DOHH2 (cell line): ENCODE data around the gene NOP16.

Source experiments
- CTCF ChIP-seq: fragments of 200-600 bp; sonication (generic); IDR thresholded peaks from one replicate; pipeline ENCODE4 v1.5.1; 2014; ENCODE audit warnings: antibody characterized with exemption, mild to moderate bottlenecking, low read depth, low read length; ENCODE audit not compliant: poor library complexity, severe bottlenecking
- EZH2phosphoT487 ChIP-seq: fragments of 200-600 bp; sonication (generic); IDR thresholded peaks from 2 replicates; pipeline ENCODE4 v1.6.1; 2017; ENCODE audit warnings: borderline replicate concordance, mild to moderate bottlenecking, antibody characterized with exemption, low read length, moderate library complexity, mixed read lengths

DNA sequence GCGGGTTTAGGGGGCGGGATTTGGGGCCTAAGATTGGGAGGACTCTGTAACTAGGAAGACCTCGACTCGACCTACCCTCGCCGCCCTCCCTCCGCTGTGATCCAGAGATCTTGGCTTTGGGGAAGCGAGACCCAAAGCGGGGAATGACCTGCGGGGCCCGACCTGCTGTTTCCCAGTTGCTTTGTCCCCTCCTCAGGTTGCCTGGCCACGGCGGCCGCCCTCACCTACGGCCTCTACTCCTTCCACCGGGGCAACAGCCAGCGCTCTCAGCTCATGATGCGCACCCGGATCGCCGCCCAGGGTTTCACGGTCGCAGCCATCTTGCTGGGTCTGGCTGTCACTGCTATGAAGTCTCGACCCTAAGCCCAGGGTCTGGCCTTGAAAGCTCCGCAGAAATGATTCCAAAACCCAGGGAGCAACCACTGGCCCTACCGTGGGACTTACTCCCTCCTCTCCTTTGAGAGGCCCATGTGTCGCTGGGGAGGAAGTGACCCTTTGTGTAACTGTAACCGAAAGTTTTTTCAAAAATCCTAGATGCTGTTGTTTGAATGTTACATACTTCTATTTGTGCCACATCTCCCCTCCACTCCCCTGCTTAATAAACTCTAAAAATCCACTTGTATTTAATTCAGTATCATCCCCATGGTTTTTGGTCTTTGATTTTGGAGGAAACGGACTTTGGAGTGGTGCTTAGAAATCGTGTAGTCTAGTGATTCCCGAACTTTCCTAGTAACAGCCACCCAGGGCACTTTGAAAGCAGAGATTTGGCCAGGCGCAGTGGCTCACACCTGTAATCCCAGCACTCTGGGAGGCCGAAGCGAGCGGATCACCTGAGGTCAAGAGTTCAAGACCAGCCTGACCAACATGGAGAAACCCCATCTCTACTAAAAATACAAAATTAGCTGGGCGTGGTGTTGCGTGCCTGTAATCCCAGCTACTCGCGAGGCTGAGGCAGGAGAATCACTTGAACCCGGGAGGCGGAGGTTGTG is 1.0 kb upstream of the NOP16 start:
- TF ChIP-seq CTCF (no peak), EZH2phosphoT487 (no peak)
